Stimulated activated CD8-positive, alpha-beta memory T cell treated with anti-CD3 and anti-CD28 coated beads, Interleukin-7, amount 100 ng/mL, for 48 hours (primary cell): Measurements from ENCODE around the gene CKAP2L.

Source experiments
- DNase-seq, 2 donors: peaks; one replicate each; pipeline ENCODE4 v3.0.0-alpha.2; 2020; ENCODE audit warnings: low read depth in 1 of 2; ENCODE audit errors: extremely low read depth in 1 of 2

Gene CKAP2L, protein sequence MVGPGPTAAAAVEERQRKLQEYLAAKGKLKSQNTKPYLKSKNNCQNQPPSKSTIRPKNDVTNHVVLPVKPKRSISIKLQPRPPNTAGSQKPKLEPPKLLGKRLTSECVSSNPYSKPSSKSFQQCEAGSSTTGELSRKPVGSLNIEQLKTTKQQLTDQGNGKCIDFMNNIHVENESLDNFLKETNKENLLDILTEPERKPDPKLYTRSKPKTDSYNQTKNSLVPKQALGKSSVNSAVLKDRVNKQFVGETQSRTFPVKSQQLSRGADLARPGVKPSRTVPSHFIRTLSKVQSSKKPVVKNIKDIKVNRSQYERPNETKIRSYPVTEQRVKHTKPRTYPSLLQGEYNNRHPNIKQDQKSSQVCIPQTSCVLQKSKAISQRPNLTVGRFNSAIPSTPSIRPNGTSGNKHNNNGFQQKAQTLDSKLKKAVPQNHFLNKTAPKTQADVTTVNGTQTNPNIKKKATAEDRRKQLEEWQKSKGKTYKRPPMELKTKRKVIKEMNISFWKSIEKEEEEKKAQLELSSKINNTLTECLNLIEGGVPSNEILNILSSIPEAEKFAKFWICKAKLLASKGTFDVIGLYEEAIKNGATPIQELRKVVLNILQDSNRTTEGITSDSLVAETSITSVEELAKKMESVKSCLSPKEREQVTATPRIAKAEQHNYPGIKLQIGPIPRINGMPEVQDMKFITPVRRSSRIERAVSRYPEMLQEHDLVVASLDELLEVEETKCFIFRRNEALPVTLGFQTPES

DNA sequence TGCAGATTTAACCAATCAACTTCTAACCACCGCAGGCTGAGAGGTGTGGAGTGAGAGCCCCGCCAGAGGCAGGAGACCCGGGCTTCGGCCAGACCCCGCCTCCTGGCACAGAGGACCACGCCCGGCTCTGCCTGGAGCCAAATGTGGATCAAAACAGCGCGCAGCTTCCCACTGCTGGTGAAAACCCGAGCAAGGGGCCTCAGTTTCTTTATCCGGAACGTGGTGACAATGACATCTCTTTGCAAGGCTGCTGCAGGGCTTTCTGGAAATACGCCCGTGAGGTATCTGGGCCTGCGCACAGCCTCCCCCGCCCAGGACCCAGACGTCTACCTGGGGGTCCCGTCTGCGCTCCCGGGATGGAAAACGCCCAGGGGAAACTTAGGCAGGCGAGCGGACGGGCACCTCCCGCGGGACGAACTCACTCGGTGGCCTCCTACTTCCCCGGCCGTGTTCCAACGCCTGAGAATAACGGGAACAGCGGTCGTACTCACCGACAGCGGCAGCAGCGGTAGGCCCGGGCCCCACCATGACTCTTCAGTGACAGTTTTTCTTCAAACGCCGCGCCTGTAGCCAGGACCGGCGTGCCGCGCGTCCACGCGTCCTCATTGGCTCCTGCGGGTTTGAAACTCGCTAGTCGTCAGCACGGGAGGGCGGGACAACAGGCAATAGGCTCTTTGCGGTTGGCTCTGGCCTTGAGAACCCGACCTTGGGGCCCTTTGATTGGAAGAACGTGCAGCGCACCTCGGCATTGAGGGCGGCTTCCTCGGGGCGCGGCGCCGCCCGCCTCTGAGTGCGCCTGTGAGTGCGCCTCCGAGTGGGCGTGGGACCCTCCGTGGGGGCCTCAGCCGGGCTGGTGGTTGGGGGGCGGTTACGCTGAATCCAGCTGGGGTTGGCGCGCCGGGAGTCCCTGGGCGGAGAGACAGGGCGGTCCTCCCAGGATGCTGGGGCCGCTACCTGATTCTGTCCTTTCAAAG is at the start of gene CKAP2L:
TSS of gene CKAP2L (minus strand) at position 539 of the 974 bp plus-strand sequence. CDS start at position 528, 11 bp downstream.
- DNase-seq: peak; percentile 90 to 96

DNA sequence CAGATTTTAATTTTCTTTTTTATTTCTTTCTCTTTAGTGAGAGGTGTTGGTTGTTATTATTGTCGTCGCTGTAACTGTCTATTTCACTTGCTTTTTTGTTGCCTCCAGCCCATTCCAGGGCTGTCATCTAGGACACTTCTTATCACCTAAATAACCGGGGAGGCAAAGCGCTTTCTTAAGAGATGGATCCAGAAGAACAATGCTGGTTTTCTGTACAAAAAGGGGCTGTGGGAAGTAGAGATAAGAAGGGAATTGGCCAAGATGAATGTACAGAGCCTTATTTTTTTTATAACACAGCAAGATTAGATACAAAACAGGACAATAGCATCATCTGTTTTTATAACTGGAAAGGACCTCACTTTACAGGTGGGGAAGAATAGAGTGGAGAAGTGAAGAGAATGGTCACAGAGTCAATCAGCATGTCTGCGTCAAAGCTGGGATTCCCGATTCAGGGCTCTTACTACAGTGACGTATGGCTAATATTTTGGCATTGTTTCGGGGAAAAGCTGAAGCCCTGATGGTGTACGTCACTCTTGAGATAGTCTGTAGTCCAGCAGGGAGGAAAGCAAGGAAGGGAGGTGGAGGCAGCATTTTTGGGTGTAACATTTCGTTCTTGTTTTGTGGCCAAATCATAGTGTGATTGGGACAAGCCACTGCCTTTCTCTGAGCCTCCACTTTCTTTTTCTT is 49.0 kb upstream of the CKAP2L start:
- DNase-seq: no peak

DNA sequence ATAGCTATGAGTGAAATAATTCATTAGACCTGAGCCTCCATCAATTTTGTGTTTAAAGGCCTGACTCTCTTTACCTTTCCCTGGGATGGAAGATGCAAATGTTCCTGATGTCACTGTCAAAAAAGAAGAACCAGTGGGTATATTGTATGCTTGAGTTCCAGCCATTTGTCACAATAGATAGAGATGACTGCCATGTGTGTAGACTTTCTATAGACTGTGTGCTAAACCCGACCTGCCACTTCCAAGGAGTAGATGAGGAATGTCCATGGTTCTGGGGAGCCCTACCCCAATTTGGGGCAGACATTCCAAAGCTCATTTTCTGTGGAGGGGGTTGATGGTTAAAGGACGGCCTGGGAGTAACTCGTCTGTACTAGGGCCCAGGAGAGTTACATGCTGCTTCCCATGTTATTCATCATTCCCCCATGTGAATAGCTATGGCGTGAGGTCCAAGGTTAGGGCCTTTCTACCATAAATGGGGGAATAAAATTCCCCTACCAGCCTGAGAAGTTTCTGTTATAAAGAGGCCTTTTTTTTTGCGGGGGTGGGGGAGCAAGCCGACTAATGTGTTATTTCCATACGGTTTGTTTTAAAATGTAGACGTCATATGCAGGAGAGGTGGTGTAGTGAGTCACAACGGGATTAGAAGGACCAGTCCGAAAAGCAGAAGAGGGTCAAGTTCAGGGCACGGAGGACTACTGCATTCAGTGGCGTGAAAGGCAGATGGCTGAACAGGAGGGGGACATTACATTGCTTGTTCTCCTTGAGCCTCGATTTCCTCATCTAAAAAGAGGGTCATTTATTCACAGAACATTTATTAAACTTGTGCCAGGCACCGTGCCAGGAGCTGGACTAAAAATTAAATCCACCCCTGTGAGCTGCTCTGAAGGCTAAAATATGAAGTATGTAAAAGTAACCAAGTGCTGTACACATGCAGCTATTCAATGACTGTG is 48.2 kb upstream of the CKAP2L start:
- no peak for DNase-seq

DNA sequence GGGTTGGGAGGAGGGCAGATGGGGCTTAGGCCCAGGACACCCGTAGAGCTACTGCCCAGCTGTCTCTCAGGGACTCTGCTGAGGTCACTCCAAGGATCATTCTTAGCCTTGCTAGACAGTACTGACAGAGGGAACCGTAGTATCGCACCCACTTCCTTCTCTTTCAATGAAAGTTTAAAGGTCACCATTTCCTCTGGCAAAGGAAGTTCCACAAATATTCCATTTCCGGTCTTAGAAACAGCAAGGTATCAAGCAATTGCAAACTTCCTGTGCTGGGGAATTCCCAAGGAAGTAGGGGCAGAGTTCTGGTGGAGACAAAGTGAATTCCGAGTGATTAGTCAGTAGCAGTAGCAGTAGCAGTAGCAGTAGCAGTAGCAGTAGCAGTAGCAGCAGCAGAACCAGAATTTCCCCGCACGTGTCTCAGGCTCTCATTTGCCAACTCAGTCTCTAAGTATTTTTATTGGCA is 47.5 kb upstream of the CKAP2L start:
- DNase-seq: no peak

DNA sequence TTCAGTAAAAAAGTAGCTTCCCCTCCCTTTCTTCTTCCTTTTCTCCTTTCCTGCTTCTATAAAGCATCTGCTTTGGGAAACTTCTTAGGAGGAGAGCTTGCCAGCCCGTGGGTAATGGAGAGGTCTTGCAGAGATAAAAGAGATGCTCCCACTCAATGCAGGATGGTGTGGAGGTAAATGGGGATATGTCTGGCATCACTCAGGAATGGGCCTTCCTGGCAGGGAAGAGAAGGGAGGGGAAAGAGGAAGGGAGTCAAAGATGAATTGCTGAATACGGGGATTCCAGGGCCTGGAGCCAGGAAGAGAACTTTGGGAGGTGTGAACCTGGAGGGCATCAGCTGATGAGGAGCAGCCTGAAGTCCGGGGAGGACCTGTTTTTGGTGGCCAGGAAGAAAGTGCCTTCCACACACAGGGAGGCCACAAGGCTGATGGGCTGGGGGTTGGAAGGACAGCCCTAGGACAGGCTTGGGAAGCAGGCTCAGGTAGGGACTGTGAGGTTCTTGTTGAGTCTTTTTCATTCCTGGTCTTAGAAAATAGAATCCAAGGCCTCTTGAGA is 46.9 kb upstream of the CKAP2L start:
- no peak for DNase-seq

DNA sequence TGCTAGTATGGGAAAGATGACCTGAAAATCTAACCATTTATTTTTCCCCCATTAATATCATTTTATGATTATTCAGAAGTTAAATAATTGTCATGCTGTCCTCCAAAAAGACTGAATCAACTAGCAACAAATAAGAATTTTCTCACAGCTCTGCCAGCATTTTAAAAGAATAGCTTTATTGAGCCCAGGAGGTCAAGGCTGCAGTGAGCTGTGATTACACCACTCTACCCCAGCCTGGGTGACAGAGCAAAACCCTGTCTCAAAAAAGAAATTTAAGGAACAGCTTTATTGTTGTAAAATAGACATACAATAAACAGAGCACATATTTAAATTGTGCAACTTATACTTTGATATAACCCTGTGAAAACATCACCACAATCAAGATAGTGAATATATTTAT is 44.7 kb upstream of the CKAP2L start:
- no peak for DNase-seq

DNA sequence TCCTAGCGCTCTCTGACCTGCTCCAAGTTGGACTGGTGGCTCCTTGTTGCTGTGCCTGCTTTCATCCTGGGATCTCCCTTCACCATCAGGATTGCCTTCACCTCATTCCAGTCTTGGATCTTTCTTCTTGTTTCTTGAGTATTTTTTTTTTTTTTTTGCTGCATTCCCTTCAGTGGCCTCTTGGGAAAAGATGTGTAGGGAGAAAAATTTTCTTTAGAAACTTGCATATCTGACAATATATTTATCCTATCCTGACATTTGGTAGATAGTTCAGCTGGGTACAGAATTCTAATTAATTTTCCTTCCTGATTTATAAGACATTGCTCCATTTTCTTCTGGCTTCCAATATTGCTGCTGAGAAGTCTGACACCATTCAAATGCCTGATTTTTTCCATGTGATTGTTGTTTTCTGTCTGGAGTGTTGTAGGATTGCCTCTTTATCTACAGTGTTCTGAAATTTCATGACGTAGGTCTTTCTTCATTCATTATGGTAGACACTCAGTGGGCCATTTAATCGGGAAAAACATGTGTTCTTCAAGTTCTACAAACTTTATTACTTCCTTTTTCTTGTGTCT is 42.9 kb upstream of the CKAP2L start:
- DNase-seq: no peak

DNA sequence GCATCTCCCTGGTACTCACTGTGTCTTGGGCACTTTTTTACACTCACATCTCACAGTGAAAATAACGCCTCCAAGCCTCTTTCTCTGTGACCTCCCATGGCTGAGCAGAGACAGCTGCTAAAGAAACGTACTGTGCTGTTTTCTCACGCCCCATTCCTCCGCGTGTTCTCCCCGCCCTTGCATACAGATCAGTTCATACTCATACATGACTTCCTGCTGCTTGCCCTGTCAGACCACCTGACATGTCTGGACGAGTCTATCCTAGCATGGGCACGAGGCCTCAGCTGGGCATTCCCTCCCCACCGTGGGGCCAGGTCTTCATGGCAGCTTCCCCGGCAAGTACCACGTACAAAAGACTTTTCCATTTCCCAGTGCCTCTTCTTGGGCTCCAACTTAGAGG is 41.1 kb upstream of the CKAP2L start:
- no peak for DNase-seq

DNA sequence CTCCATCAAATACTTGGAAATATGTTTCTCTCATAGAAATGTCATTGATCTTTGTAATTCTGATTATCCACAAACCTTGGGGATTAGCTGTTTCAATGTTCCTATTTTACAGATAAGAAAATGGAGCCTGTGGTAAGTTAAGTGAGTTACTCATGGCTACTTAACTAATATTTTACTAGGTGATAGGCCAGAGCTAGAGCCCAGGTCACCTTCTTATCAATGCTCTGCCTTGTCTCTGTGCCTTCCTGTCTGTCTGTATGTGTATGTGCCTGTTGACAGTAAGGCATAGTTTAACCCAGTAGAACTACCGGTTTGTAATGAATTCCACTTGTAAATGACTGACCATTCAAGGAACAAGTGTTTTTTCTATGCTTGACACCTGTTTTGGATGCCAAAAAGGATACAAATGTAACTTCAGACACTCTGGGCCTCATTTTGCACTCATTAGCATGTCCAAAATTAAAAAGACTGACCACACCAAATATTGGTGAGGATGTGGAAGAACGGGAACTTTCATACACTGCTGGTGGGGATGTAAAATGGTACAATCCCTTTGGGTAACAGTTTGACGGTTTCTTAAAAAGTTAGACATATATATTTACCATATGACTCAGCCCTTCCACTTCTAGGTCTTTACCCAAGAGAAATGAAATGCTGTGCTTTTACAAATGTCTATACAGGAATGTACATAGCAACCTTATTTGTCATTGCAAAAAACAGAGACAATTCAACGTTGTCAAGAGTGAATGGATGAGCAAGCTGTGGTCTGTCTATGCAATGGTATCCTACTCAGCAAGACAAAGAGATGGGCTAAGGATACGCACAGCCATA is 39.5 kb upstream of the CKAP2L start:
- no peak for DNase-seq

DNA sequence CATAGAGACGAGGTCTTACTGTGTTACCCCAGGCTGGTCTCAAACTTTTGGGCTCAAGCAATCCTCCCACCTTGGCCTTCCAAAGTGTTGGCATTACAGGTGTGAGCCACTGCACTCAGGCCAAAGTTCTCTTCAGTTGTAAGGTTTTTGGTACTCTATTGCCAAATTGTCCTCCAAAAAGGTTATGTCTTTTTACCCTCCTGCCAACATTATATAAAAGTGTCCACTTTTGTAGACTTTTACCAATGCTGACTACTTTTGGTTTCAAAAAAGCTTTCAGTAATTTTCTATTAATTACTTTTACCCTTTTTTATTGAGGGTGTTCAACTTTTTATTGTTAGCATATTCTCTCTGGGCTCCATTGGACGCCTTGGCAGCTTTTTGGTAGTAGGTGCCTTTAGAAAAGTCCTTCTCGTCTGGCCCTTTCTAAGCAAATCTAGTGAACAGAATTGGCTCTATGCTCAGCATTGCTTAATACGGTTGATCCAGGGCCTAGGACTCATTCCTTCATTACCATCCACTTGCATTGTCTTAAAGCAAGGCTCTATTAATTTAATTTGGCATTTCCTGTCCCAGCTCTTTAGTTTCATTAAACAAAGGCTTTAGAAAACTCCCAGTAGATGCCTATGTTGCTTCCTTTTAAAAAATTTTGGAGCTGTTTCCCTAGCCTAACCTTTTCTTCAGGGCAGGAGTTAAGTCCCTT is 36.6 kb upstream of the CKAP2L start:
- no peak for DNase-seq

DNA sequence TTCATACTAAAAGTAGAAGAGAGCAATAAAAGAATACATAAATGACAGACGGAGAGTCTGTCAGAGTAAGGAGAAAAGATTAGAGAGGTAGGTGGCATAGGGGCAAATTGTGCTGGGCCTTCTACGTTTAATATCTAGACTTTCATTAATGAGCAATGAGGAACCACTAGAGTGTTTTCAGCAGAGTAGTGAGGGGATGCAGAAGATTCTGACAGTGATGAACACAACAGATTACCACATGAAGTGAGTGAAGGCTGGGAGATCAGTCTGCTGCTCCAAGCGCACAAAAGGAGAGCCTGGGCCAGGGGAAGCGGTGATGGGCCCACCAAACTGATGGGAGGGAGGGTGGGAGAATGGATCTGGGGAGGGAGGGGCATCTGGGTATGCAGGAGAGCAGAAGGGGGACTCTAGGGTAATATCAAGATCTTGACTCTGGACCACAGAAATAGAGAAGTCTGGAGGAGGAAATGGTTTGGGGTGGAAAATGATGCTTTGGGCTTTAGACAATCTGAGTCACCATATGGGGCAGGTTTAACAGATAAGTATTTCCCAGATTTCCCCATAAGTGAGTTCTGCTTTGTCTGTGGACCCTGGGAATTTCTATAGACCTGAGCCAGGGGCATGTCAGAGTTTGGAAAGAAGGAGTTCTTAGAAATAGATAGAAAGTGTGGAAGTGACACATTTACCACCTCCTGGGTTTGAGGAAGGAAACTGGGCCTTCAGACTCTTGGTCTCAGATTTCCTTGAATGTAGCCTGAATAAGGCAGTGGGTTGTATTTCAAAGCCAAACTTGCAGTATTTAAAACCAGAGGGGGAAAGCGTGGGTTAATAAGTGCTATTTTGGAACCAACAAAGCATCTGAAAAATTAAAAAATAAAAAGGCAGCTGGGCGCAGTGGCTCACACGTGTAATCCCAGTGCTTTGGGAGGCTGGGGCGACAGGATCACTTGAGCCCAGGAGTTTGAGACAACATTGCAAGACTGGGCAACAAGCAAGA is 34.9 kb upstream of the CKAP2L start:
- no peak for DNase-seq

DNA sequence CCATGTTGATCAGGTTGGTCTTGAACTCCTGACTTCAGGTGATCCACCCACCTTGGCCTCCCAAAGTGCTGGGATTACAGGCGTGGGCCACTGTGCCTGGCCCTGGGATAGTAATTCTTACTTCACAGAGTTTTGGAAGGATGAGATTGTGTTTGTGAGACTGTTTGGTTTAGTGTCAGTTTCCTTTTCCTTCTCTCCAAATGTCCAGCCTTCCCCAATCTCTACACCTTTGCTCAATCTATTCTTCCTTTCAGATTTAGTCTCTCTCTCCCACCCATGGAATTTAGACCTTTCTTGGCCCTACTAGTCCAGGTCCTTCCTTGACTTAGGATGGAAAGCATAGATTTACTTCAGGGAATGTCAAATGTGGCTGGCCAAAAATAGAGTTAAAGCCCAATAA is 32.1 kb upstream of the CKAP2L start:
- no peak for DNase-seq

DNA sequence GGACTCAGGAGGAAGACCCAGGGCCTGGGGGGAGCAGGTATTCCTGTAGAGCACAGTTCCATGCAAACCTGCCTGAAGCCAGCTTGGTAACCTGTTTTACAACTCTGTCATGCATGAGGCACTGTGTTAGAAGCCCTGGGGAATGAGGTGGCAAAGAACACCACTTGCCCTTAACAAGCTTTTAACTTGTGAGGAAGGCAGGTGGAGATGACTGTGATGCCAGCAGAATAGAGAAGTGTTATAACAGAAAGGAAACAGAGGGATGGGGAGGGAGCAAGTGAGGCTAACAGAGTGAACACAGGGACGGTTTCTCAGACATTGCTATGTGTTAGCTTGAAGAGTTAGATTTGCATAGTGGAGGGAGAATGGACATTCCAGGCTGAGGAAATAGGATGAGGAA is 31.4 kb upstream of the CKAP2L start:
- no peak for DNase-seq

DNA sequence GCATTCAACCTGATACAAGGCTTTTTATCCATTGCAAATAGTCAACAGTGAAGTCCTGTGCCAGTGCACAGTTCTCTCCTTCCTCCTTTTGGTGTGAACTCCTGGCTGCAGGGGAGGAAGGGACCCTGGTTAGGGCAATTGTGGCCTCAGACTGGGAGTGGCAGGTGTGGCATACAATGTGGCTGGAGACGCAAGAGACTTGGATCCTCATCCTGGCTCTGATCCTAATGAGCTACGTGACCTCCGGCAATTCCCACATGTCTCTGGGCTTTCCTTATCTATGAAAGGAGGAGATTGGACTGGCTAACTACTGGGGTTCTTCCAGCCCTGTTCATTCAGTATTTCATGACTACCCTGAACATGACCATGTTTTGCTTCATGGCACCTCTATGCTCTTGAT is 30.4 kb upstream of the CKAP2L start:
- DNase-seq: no peak

DNA sequence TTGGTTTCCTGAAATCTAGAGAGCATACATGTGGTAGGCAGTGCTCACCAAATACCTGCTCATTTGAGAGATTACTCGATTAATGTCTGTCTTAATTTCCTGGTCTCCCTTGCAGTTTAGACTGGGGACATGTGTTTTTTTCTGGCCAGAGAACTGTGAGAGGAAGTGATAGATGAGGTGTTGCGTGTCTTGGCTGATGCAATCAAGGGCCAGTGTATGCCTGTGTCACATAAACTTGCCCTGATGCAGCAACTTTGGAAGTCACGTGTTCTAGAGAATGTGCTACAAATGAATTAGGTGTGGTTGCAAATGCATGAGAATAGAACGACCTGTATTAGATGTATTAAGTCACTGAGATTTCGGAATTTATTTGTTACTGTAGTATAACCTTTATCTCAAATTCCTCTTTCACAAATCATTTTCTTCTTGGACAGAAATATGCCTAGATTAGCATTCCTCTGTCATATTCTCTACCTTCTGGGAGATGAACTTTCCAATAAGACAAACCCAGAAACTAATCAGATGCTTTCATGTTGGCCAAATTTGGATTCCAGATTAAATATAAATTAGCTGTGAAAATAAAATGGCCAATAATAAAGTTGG is 29.8 kb upstream of the CKAP2L start:
- DNase-seq: peak; percentile 11 to 25
